ENCODE measurements around the gene RBBP8NL. TPM values are rescaled to one million over a fixed set of nuclear protein-coding genes. Genes with fewer than 3 reads are reported as not detected.

The RBBP8NL gene
- total RNA-seq, 1 experiment from 2014 or later = 0.28 TPM

GRCh38 chr20:62390317-62391164 is 36.8 kb downstream of the RBBP8NL start:
- peak overlapping the region in 1 of 2 experiments; percentile 50; a peak in 1 of 5 replicates for H3K4me3 Mint-ChIP-seq

More at GRCh38 chr20:62390317-62391164, 36.8 kb downstream of the RBBP8NL start:
- Histone ChIP-seq H4K91ac (ENCODE audit: insufficient read length, low read depth, low read length) (no peak overlapping the region), H3K4ac (ENCODE audit: low read depth, low read length) (no peak overlapping the region), H2BK12ac (ENCODE audit: insufficient read length, low read depth, low read length) (no peak overlapping the region), H3K9ac (ENCODE audit: extremely low read depth, insufficient read length, low read length) (no peak overlapping the region), H3K9me3 (ENCODE audit: control insufficient read depth, low read depth, low read length) (no peaks in the 10 kb centered on the region), H4K20me1 (ENCODE audit: control insufficient read depth, insufficient read depth, insufficient read length) (no peaks in the 10 kb centered on the region), H2BK120ac (ENCODE audit: low read depth, low read length, poor library complexity, severe bottlenecking) (no peak overlapping the region), H3K79me1 (ENCODE audit: insufficient read depth, low read depth, low read length, poor library complexity, severe bottlenecking) (peaks cover 8% of the 10 kb centered on the region), H2BK5ac (ENCODE audit: insufficient read length, low read length) (no peak overlapping the region), H2AK5ac (ENCODE audit: insufficient read length, low read length) (no peak overlapping the region), H3K4me2 (ENCODE audit: insufficient read depth, insufficient read length, low read length) (no peak overlapping the region), H2BK15ac (ENCODE audit: low read depth, low read length) (no peak overlapping the region), H3K79me2 (ENCODE audit: insufficient read depth, low read length) (peaks cover 10% of the 10 kb centered on the region; the same call in 1 of the 2 replicates), H3K23me2 (ENCODE audit: insufficient read length, low read depth, low read length, poor library complexity, severe bottlenecking) (peaks cover 14% of the 10 kb centered on the region), H3K27me3 (ENCODE audit: insufficient read depth, low read length) (no peaks in the 10 kb centered on the region), H3K4me1 (ENCODE audit: insufficient read depth, low read length) (no peaks in the 10 kb centered on the region), H3K18ac (ENCODE audit: insufficient read length, low read depth, low read length) (no peak overlapping the region), H4K5ac (ENCODE audit: insufficient read length, low read depth, low read length) (no peak overlapping the region), H3K14ac (ENCODE audit: insufficient read depth, low read length) (no peak overlapping the region), H3K56ac (ENCODE audit: insufficient read length, low read depth, low read length) (no peak overlapping the region), H3K27ac (ENCODE audit: insufficient read length, low read depth, low read length) (no peak overlapping the region), H2AFZ (ENCODE audit: low read length) (no peak overlapping the region), H3T11ph (ENCODE audit: low read length) (no peak overlapping the region), H2BK20ac (ENCODE audit: low read depth, low read length, poor library complexity, severe bottlenecking) (no peak overlapping the region), H3K23ac (ENCODE audit: insufficient read length, low read depth, low read length) (no peak overlapping the region), H4K8ac (replicated peaks; ENCODE audit: insufficient read length, low read depth, low read length) (no peak overlapping the region)
- H3K36me3 Mint-ChIP-seq (ENCODE audit: insufficient read depth in 1 of 3, low read depth in 3 of 3) = peaks cover 25 to 40% (median 35%) of the 10 kb centered on the region in 3 experiments; a peak in 6 of 7 replicates
- peak overlapping the region; percentile 39 to 89 (median 57); a peak in 6 of 7 replicates for H3K27ac Mint-ChIP-seq
- H3K27me3 Mint-ChIP-seq (ENCODE audit: low read depth) = peaks cover 2% of the 10 kb centered on the region; the same call in 1 of the 2 replicates
- DNase-seq = no peak
- WGBS (ENCODE audit: extremely low coverage, insufficient read length, low lambda C conversion rate) = no CpG with 5 or more reads among the region's 29 CpGs
- TF ChIP-seq, protein P1, sequence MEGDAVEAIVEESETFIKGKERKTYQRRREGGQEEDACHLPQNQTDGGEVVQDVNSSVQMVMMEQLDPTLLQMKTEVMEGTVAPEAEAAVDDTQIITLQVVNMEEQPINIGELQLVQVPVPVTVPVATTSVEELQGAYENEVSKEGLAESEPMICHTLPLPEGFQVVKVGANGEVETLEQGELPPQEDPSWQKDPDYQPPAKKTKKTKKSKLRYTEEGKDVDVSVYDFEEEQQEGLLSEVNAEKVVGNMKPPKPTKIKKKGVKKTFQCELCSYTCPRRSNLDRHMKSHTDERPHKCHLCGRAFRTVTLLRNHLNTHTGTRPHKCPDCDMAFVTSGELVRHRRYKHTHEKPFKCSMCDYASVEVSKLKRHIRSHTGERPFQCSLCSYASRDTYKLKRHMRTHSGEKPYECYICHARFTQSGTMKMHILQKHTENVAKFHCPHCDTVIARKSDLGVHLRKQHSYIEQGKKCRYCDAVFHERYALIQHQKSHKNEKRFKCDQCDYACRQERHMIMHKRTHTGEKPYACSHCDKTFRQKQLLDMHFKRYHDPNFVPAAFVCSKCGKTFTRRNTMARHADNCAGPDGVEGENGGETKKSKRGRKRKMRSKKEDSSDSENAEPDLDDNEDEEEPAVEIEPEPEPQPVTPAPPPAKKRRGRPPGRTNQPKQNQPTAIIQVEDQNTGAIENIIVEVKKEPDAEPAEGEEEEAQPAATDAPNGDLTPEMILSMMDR (conservative IDR thresholded peaks at IDR 0.05) = no peak
- no peaks in the 10 kb centered on the region; a peak in 1 of 5 replicates for H3K9me3 Mint-ChIP-seq
- H3K4me1 Mint-ChIP-seq = peaks cover 15 to 18% of the 10 kb centered on the region in 2 experiments

Data from H9 (cell line).